ENCODE data around the gene SSPN. TPM values are rescaled to one million over a fixed set of nuclear protein-coding genes. Genes with fewer than 3 reads are reported as not detected.

SSPN gene
- total RNA-seq, 1 experiment from 2014 or later: 11.9 TPM

GRCh38 chr12:26150736-26151450, 44.5 kb upstream of the SSPN start:
- no peak for TF ChIP-seq EZH2 (IDR thresholded peaks at IDR 0.05; ENCODE audit: low read length, unreplicated experiment)
- TF ChIP-seq EZH2phosphoT487 (IDR thresholded peaks at IDR 0.05; ENCODE audit: borderline replicate concordance, low read length): no peak
- TF ChIP-seq CTCF (conservative IDR thresholded peaks at IDR 0.05; ENCODE audit: low read depth, low read length): no peak
- no peaks in the 10 kb centered on the region for H3F3A ChIP-seq (ENCODE audit: low read length, unreplicated experiment)
- ATAC-seq (no peak), DNase-seq (no peak)
- H3K79me2 ChIP-seq (ENCODE audit: low read length): no peaks in the 10 kb centered on the region
- H4K20me1 ChIP-seq (ENCODE audit: low read length): no peaks in the 10 kb centered on the region
- CTCF ChIA-PET: no interaction called here
- H2AFZ ChIP-seq (ENCODE audit: low read length): peak overlapping the region; percentile 2; the same call in 1 of the 2 replicates
- intact Hi-C loops (cut with micrococcal nuclease): no loop called here
- no TSS peak for BruUV-seq (replicated peaks)
- no peaks in the 10 kb centered on the region for H3K9me2 ChIP-seq (replicated peaks; ENCODE audit: low read length)
- peaks cover 37% of the 10 kb centered on the region for H3K4me1 ChIP-seq (ENCODE audit: insufficient read depth, low read length)
- H3K9ac ChIP-seq (ENCODE audit: low read length): no peak overlapping the region
- H3K4me3 ChIP-seq (ENCODE audit: low read length): no peak overlapping the region
- no peaks in the 10 kb centered on the region for H3K9me3 ChIP-seq (ENCODE audit: low read length)
- no peak overlapping the region for H3K27ac ChIP-seq (ENCODE audit: low read length)
- H3K27me3 ChIP-seq (ENCODE audit: low read length): no peaks in the 10 kb centered on the region
- no peak overlapping the region for H3K4me2 ChIP-seq (ENCODE audit: low read length)
- H3K36me3 ChIP-seq (ENCODE audit: low read depth, low read length): no peaks in the 10 kb centered on the region
- POLR2A ChIA-PET (ENCODE audit: unreplicated experiment): no interaction called here

GRCh38 chr12:26152507-26153102, 42.8 kb upstream of the SSPN start:
- no TSS peak for BruUV-seq (replicated peaks)
- ATAC-seq: peak; percentile 1
- H3K27ac ChIP-seq (ENCODE audit: low read length): peak overlapping the region; percentile 67

More at GRCh38 chr12:26152507-26153102, 42.8 kb upstream of the SSPN start:
- Histone ChIP-seq H4K20me1 (ENCODE audit: low read length) (no peaks in the 10 kb centered on the region), H3F3A (ENCODE audit: low read length, unreplicated experiment) (no peaks in the 10 kb centered on the region), H3K9me2 (replicated peaks; ENCODE audit: low read length) (no peaks in the 10 kb centered on the region), H3K4me3 (ENCODE audit: low read length) (no peak overlapping the region), H3K9me3 (ENCODE audit: low read length) (no peaks in the 10 kb centered on the region), H3K4me1 (ENCODE audit: insufficient read depth, low read length) (peaks cover 37% of the 10 kb centered on the region), H3K79me2 (ENCODE audit: low read length) (no peaks in the 10 kb centered on the region), H2AFZ (ENCODE audit: low read length) (peak overlapping the region; percentile 44), H3K9ac (ENCODE audit: low read length) (0 out of 2 replicates have a peak overlapping the region, but pooled peaks have one; percentile 1), H3K27me3 (ENCODE audit: low read length) (no peaks in the 10 kb centered on the region), H3K36me3 (ENCODE audit: low read depth, low read length) (no peaks in the 10 kb centered on the region), H3K4me2 (ENCODE audit: low read length) (peak overlapping the region; percentile 76)
- intact Hi-C loops (cut with micrococcal nuclease): loop anchor here (1.0 to 2.0 kb wide), 4 partner anchors 24 to 122 kb away; no protein-coding TSS in a partner anchor
- peak; percentile 43 for DNase-seq
- ChIA-PET POLR2A (ENCODE audit: unreplicated experiment) (interaction anchor here (0.6 to 1.9 kb wide), 3 partner anchors 28 to 195 kb away, joined by 6 to 17 read pairs (median 10); partner anchors contain the start of gene BHLHE41), CTCF (interaction anchor here (1.1 to 1.4 kb wide), 3 partner anchors 33 to 122 kb away, joined by 4 to 6 read pairs (median 4); no protein-coding TSS in a partner anchor)
- no peak for TF ChIP-seq EZH2phosphoT487 (IDR thresholded peaks at IDR 0.05; ENCODE audit: borderline replicate concordance, low read length)
- TF ChIP-seq CTCF (conservative IDR thresholded peaks at IDR 0.05; ENCODE audit: low read depth, low read length): no peak
- TF ChIP-seq EZH2 (IDR thresholded peaks at IDR 0.05; ENCODE audit: low read length, unreplicated experiment): no peak
